Muscle layer of duodenum (tissue), 2 donors: Measurements from ENCODE around the gene MINAR2.

ENCODE experiments used
- H3K27ac ChIP-seq: one replicate; pipeline ENCODE4 v1.7.0; 2013; ENCODE audit warnings: mild to moderate bottlenecking, low read length
- H3K27me3 ChIP-seq: one replicate; pipeline ENCODE4 v1.7.0; 2013; ENCODE audit warnings: low read depth, mild to moderate bottlenecking, control low read depth, low read length
- H3K36me3 ChIP-seq, 2 donors: one replicate each; pipeline ENCODE4 v1.7.0; 2013; ENCODE audit warnings: low read length in 2 of 2, control low read depth in 1 of 2, mild to moderate bottlenecking in 1 of 2; ENCODE audit not compliant: insufficient read depth in 2 of 2, control insufficient read depth in 1 of 2
- H3K4me1 ChIP-seq, 2 donors: one replicate each; pipeline ENCODE4 v1.7.0; 2013; ENCODE audit warnings: low read length in 2 of 2, mild to moderate bottlenecking in 2 of 2, control low read depth in 1 of 2, moderate library complexity in 1 of 2; ENCODE audit not compliant: insufficient read depth in 2 of 2, control insufficient read depth in 1 of 2
- H3K4me3 ChIP-seq, 2 donors: one replicate each; pipeline ENCODE4 v1.7.0; 2013; ENCODE audit warnings: low read length in 2 of 2, low read depth in 1 of 2, mild to moderate bottlenecking in 1 of 2
- H3K9me3 ChIP-seq, 2 donors: one replicate each; pipeline ENCODE4 v1.7.0; 2013; ENCODE audit warnings: low read length in 2 of 2, control low read depth in 1 of 2, mild to moderate bottlenecking in 1 of 2; ENCODE audit not compliant: control insufficient read depth in 1 of 2
- donor health status: healthy.

MINAR2 gene

GRCh38 chr5:129781594-129781993, 33.7 kb downstream of the MINAR2 start:
- Histone ChIP-seq H3K4me1 (no peaks in the 10 kb centered on the region), H3K27ac (no peak overlapping the region), H3K27me3 (no peaks in the 10 kb centered on the region), H3K4me3 (no peak overlapping the region), H3K36me3 (no peaks in the 10 kb centered on the region), H3K9me3 (no peaks in the 10 kb centered on the region)

GRCh38 chr5:129803403-129803802, 55.5 kb downstream of the MINAR2 start:
- no peaks in the 10 kb centered on the region for H3K4me1 ChIP-seq
- no peak overlapping the region for H3K27ac ChIP-seq
- H3K4me3 ChIP-seq: no peak overlapping the region
- H3K9me3 ChIP-seq: peaks cover 0 to 8% of the 10 kb centered on the region in 2 donors
- no peaks in the 10 kb centered on the region for H3K36me3 ChIP-seq
- no peaks in the 10 kb centered on the region for H3K27me3 ChIP-seq

- no peak overlapping the region for H3K4me3 ChIP-seq
These were observed 56.8 kb downstream of the MINAR2 start for GRCh38 chr5:129804705-129805104.

GRCh38 chr5:129807162-129807814, 59.4 kb downstream of the MINAR2 start:
- Histone ChIP-seq H3K36me3 (no peaks in the 10 kb centered on the region), H3K27ac (no peak overlapping the region)

More at GRCh38 chr5:129804705-129805104, 56.8 kb downstream of the MINAR2 start:
- H3K27ac ChIP-seq: no peak overlapping the region
- no peaks in the 10 kb centered on the region for H3K9me3 ChIP-seq
- H3K27me3 ChIP-seq: no peaks in the 10 kb centered on the region
- no peaks in the 10 kb centered on the region for H3K36me3 ChIP-seq
- no peaks in the 10 kb centered on the region for H3K4me1 ChIP-seq

More at GRCh38 chr5:129807162-129807814, 59.4 kb downstream of the MINAR2 start:
- no peaks in the 10 kb centered on the region for H3K27me3 ChIP-seq
- no peaks in the 10 kb centered on the region for H3K4me1 ChIP-seq
- no peaks in the 10 kb centered on the region for H3K9me3 ChIP-seq
- H3K4me3 ChIP-seq: no peak overlapping the region
